ENCODE results near the gene SEMA5A. TPM values are rescaled to one million over a fixed set of nuclear protein-coding genes. Genes with fewer than 3 reads are reported as not detected.

The SEMA5A gene
- polyA plus RNA-seq, 1 donor (not counting 4 experiments of a cell fraction or from before 2014, with no cell fraction given) = 0.16 TPM

DNA sequence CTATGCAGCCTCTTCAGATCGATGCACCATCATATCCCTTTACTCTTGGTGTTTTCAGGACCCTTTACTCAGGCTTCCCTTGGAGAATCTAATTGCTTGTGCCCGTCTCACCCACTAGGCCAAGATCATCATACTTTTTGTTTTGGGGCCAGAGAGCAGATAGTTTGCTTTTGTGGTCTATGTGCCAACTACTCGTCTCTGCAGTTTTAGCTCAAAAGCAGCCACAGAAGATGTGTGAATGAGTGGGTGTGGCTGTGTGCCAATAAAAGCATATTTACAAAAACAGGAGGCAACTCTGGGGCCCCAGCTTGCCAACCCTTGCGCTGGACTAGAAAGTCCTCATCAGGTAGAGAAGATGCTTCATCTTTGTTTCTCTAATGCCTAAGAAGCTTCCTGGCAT is 216.8 kb downstream of the SEMA5A start:
- dilution Hi-C loops (cut with MboI; ENCODE audit: extremely low pct_ligation_motif_present, low sequenced_read_pairs) = no loop called here
- no peaks in the 10 kb centered on the region for H3K79me2 ChIP-seq (ENCODE audit: control insufficient read depth, insufficient read depth, low read length)
- H2AFZ ChIP-seq (ENCODE audit: control insufficient read depth, low read length) = no peak overlapping the region
- FAIRE-seq = no peak
- no peaks in the 10 kb centered on the region for H3K36me3 ChIP-seq (ENCODE audit: control insufficient read depth in 2 of 2, extremely low read depth in 1 of 2, insufficient read depth in 2 of 2, low read length in 2 of 2)
- no peaks in the 10 kb centered on the region for H3K9me1 ChIP-seq (ENCODE audit: control insufficient read depth, extremely low read depth, insufficient read depth, low read length)
- H3K27me3 ChIP-seq (ENCODE audit: control insufficient read depth, extremely low read depth, insufficient read depth, low read length) = no peaks in the 10 kb centered on the region
- no peak overlapping the region for H3K4me3 ChIP-seq (ENCODE audit: control insufficient read depth in 2 of 3, extremely low read depth in 1 of 3, insufficient read depth in 2 of 3, low read depth in 1 of 3, low read length in 3 of 3)
- H4K20me1 ChIP-seq (ENCODE audit: control insufficient read depth, extremely low read depth, insufficient read depth, low read length) = no peaks in the 10 kb centered on the region
- H3K4me1 ChIP-seq (ENCODE audit: control insufficient read depth, extremely low read depth, insufficient read depth, low read length) = no peaks in the 10 kb centered on the region
- DNase-seq (ENCODE audit: low read depth, low spot score) = no peak
- H3K4me2 ChIP-seq (ENCODE audit: control insufficient read depth, extremely low read depth, insufficient read depth, low read depth, low read length) = no peak overlapping the region
- no peak overlapping the region for H3K27ac ChIP-seq (ENCODE audit: control insufficient read depth, insufficient read depth, low read length)
- no peak for TF ChIP-seq EZH2 (IDR thresholded peaks at IDR 0.05; ENCODE audit: low read length)
- TF ChIP-seq, protein P1, sequence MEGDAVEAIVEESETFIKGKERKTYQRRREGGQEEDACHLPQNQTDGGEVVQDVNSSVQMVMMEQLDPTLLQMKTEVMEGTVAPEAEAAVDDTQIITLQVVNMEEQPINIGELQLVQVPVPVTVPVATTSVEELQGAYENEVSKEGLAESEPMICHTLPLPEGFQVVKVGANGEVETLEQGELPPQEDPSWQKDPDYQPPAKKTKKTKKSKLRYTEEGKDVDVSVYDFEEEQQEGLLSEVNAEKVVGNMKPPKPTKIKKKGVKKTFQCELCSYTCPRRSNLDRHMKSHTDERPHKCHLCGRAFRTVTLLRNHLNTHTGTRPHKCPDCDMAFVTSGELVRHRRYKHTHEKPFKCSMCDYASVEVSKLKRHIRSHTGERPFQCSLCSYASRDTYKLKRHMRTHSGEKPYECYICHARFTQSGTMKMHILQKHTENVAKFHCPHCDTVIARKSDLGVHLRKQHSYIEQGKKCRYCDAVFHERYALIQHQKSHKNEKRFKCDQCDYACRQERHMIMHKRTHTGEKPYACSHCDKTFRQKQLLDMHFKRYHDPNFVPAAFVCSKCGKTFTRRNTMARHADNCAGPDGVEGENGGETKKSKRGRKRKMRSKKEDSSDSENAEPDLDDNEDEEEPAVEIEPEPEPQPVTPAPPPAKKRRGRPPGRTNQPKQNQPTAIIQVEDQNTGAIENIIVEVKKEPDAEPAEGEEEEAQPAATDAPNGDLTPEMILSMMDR (optimal IDR thresholded peaks at IDR 0.05 in 1 of 3, IDR thresholded peaks at IDR 0.05 in 1 of 3, conservative IDR thresholded peaks at IDR 0.05 in 1 of 3; ENCODE audit: extremely low read depth in 1 of 3, insufficient read depth in 2 of 3, low read length in 3 of 3) = no peak
- H3K9ac ChIP-seq (ENCODE audit: control insufficient read depth, extremely low read depth, insufficient read depth, low read length) = no peak overlapping the region
- no peaks in the 10 kb centered on the region for H3K9me3 ChIP-seq (ENCODE audit: control insufficient read depth, low read depth, low read length)

DNA sequence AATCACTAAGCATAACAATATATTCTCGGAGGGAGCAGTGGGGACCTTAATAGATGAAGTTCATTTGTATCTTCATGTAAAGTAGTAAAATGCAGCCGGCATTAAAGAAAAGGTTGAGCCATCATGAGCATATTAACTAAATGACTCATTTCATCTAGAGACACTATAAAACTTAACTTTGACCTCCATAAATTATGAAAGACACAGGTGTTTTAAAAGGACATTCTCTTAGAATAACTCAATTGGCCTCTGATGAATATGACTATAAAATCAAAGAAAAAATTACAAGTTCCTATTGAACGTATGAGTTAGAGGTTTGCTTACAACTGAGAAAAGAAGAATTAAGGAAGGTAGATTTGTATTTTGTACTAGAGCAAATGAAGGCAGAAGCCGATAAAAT is 220.3 kb downstream of the SEMA5A start:
- Histone ChIP-seq H3K27me3 (ENCODE audit: control insufficient read depth, extremely low read depth, insufficient read depth, low read length) (no peaks in the 10 kb centered on the region), H3K9me1 (ENCODE audit: control insufficient read depth, extremely low read depth, insufficient read depth, low read length) (no peaks in the 10 kb centered on the region), H3K9me3 (ENCODE audit: control insufficient read depth, low read depth, low read length) (no peaks in the 10 kb centered on the region), H2AFZ (ENCODE audit: control insufficient read depth, low read length) (no peak overlapping the region), H3K4me2 (ENCODE audit: control insufficient read depth, extremely low read depth, insufficient read depth, low read depth, low read length) (no peak overlapping the region), H3K27ac (ENCODE audit: control insufficient read depth, insufficient read depth, low read length) (no peak overlapping the region), H3K4me1 (ENCODE audit: control insufficient read depth, extremely low read depth, insufficient read depth, low read length) (no peaks in the 10 kb centered on the region), H3K9ac (ENCODE audit: control insufficient read depth, extremely low read depth, insufficient read depth, low read length) (no peak overlapping the region), H3K36me3 (ENCODE audit: control insufficient read depth in 2 of 2, extremely low read depth in 1 of 2, insufficient read depth in 2 of 2, low read length in 2 of 2) (no peaks in the 10 kb centered on the region), H4K20me1 (ENCODE audit: control insufficient read depth, extremely low read depth, insufficient read depth, low read length) (no peaks in the 10 kb centered on the region), H3K4me3 (ENCODE audit: control insufficient read depth in 2 of 3, extremely low read depth in 1 of 3, insufficient read depth in 2 of 3, low read depth in 1 of 3, low read length in 3 of 3) (no peak overlapping the region), H3K79me2 (ENCODE audit: control insufficient read depth, insufficient read depth, low read length) (no peaks in the 10 kb centered on the region)
- dilution Hi-C loops (cut with MboI; ENCODE audit: extremely low pct_ligation_motif_present, low sequenced_read_pairs) = no loop called here
- TF ChIP-seq, protein P1 (optimal IDR thresholded peaks at IDR 0.05 in 1 of 3, IDR thresholded peaks at IDR 0.05 in 1 of 3, conservative IDR thresholded peaks at IDR 0.05 in 1 of 3; ENCODE audit: extremely low read depth in 1 of 3, insufficient read depth in 2 of 3, low read length in 3 of 3) = no peak
- no peak for TF ChIP-seq EZH2 (IDR thresholded peaks at IDR 0.05; ENCODE audit: low read length)
- FAIRE-seq (no peak), DNase-seq (ENCODE audit: low read depth, low spot score) (no peak)

Measured in keratinocyte (primary cell).